NCI-H1694 (cell line): ENCODE data around the gene SOX11.
A peak's percentile ranks its signal among the peaks of the same experiment; 100 is the strongest.
"Not testable (repeated sequence)": the region's sequence is repeated elsewhere in the genome, so short reads cannot be mapped to it uniquely, and the experiment has no call there.

Experiments used
- DNase-seq: peaks from one replicate; lab custom pipeline; 2025; lab: John Stamatoyannopoulos, UW

The SOX11 gene

DNA sequence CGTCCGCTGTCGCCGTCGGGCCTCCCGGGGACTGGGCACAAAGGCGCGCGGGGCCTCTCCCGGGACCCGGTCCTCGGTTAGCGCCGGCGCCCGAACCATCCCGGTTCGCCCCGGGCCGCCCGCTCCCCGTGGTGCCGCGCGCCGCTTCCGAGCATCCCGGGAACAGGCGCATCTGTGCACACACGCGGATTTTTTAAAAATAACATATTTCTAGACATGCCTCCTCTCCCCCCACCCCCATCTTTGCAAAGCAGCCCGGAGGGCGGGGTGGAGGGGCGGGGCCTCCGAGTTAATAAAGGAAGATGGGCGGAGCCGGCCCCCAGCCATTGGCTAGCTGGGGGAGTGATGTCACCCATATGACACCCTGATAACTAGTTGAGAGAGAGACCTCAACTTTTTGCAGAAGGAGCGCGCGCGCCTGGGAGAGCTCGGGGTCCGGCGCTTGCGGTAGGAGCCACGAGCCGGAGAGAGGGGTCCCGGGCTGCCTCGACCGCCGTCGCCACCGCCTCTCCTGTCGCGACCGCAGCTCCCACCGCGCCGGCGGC, at the start of gene SOX11:
Gene SOX11, plus strand, starts transcription at position 400 of the 545 bp plus-strand sequence. CDS start 338 bp downstream, outside the sequence.
- DNase-seq: peak; percentile 99

DNA sequence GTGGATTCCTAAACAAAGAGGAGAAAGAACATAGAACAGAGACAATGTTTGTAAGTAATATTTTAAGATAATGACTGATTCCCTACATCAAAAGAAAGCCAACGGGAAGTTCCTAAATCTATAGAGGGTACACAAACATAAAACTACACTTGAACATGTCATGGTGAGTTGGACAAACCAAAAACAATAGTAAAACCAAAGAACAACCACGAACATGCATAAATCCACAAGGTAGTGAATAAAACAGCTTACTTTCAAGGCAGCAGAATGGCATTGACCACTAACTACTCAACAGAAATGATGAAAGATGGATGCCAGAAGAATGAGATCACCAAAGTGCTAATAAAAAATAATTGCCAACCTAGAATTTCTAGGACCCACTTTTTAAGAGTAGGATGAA, 39.5 kb upstream of the SOX11 start:
- DNase-seq: not testable (repeated sequence)

DNA sequence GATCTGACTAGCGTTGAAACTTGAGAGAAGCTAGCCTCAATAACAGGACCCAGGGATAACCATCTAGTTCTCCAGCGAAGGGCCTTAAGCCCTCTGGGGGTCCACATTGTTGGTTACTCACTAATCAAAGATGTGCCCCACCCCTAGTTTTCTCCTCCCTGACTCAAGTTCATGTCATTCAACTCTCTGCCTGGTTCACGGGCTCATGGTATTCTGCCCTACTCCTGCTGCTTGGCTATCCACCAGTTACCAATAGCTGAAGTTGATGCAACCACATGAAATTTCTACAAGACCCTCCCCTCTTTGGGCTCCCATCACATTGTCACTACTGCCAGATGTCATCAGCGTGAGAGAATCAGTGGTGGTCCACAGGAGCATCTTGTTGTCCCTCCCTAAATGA, 38.4 kb upstream of the SOX11 start:
- DNase-seq: not testable (repeated sequence)

DNA sequence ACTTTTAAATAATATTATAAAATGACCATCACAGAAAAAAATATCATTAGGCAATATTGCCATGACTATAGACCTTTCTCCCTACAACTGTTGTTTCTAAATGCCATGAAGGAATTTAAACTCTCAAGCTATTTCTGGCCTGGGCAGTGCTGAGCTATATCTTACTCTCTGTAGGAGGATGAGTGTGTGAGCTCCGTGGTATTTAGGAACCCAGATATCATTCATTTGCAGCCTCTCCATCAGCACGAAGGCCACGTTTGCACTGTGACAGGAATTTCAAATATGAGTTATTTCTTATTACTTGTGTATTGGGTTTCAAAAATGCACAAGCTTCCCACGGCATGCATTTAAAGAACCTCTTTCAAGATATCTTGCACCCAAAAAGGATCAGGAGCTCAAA, 35.0 kb upstream of the SOX11 start:
- DNase-seq: no peak

GRCh38 chr2:5660591-5660990, 31.6 kb upstream of the SOX11 start:
- no peak for DNase-seq

DNA sequence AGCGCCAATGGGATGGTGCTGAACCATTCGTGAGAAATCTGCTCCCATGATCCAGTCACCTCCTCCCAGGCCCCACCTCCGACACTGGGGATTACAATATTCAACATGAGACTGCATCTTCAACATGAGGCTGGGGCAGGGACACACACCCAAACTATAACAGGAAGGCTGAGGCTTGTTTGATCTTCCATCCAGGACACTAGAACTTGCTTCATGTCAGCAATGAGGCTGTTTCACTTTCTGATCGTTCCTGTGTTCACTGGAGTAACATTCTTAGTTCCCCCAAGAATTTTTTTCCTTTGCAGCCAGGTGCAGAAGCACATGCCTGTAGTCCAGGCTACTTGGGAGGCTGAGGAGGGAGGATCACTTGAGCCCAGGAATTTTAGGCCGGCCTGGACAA, 30.8 kb upstream of the SOX11 start:
- DNase-seq: no peak

DNA sequence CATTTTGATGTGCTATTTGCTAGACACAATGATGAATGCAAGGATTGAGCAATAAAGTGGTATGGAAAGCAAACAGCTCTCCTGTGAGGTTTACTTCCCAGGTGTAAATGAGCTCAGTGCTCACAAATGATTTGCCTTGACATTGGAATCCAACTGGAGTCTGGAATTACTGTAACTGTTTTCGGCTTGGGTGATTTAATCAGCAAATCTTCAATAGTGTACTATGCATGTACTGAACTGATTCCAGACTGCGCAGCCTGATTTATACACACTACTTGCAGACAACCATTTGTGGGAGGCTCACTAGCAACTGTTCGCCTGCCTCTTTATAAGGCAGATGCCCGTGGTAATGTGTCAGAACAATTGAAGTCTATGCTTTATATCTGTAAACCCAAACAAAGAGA, 27.9 kb upstream of the SOX11 start:
- DNase-seq: no peak

DNA sequence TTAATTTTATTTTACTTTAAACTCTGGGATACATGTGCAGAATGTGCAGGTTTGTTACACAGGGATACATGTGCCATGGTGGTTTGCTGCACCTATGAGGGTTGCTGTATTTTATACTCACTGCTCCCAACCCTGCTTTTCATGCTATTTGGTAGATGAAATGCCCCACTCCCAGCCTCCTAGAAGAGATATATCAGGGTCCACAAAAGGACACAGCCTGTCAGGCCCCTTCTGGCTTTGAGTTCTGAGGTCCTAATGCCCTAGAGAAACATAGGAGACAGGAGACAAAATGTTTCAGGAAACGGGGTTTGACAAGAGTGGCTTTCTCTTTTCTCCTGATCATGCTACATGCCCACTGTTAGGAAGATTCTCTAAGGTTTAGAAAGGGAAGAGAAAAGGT, 27.1 kb upstream of the SOX11 start:
- DNase-seq: no peak

GRCh38 chr2:5666798-5667197, 25.4 kb upstream of the SOX11 start:
- DNase-seq: no peak

- not testable (repeated sequence) for DNase-seq
These were observed 24.5 kb upstream of the SOX11 start for GRCh38 chr2:5667655-5668054.

DNA sequence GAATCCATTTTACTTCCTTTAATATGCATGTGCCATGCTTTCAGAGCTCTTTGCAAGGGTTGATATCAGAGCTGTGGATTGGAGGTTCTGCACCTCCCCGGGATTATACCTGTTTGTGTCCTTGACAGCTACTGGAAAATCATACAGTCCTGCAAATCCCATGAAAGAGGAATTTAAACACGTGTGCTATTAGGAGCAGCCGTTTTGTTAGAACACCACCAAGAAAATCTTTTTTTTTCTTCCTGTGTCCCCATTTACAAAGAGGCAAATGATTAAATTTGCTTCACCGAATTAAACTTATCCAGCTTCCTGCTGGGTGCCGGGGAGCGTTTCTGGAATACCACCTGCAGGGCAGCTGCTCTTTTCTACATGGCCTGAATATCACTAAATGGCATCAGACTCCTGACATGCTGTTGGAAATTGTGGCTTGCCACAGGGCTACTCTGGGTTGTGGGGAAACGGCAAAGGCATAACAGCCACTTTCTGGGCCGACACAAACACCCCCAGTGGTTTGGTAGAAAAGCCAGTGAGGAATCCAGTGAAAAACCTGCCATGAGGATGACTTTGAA, 23.4 kb upstream of the SOX11 start:
- no peak for DNase-seq

GRCh38 chr2:5672749-5673144, 19.4 kb upstream of the SOX11 start:
- no peak for DNase-seq

DNA sequence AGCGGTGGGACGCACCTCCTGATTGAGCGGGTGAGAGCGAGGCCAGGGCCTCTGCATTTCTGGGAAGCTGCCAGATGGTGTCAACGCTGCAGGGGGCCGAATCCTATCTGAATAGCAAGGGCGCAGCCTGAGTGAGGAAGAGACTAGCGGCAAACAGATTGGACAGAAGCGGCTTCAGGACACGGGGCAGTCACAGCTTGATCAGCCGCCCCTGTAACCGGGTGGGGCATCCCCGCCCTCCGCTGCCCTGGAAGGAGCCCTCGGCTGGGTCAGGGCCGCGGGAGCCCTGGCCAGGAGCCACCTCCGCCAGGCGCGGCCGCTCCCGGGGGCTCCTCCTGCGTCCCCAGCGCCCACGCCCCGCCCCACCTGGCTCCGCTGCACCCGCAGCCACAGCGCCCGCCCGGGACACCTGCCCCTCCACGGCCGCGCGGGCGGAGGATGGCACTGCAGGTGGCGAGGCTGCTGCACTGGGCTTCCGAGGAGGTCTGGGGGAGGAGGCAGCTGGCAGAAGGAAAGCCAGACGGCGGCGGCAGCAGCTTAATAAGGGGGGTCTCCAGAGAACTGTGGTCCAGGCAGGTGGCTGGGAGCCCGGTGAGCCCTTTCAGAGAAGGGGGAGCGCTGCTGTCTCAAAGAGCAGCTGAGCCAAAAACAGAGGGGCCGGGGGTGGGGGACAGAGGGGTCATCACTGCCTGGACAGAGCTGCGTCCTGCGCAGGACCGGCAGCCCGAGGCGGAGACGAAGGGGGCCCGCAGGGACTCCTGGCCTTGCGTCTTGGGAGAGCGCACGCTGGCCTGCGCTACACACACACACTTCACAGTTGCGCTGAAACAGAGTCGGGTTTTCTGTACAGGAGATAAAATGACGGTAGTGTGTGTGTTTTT, 18.8 kb upstream of the SOX11 start:
- no peak for DNase-seq

- no peak for DNase-seq
These were observed 18.2 kb upstream of the SOX11 start for GRCh38 chr2:5674026-5674340.

DNA sequence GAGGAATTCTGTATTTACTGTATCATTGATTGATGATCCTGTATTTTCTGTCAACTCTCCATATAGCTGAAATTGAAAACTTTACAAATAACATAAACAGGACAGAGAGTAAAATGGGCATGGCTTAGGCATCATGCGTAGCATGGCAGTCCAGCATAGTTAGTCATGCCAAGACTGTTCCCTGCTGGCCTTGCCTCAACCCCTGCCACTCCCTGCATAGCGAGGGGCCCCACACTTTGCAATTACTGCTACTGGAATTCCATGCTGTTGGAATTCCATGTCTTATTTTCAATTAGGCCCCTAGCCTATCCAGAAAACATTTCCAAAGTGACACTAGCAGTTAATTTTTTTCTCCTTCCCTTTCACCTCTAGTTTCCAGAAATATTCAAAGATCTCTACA, 15.1 kb upstream of the SOX11 start:
- DNase-seq: no peak

DNA sequence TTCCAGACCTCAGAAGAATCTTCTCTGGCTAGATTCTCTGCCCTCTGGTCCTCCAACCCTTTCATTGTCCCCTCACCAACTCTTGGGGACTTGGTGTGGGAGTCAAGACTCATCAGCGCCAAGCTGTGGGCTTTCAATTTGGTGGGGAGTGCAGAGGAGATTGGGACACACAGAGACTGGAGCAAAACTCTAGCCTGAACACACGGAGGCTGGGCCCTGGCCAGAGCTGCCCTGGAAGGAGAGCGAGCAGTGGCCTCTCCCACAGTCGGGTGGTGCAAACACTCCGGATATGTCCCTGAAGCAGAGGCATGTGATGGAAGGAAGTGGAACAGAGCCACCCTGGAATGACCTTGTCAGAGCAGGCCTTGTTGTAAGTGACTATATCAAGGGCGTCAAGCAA, 8.7 kb upstream of the SOX11 start:
- no peak for DNase-seq

- DNase-seq: no peak
These were observed 7.0 kb upstream of the SOX11 start for GRCh38 chr2:5685225-5685624.

DNA sequence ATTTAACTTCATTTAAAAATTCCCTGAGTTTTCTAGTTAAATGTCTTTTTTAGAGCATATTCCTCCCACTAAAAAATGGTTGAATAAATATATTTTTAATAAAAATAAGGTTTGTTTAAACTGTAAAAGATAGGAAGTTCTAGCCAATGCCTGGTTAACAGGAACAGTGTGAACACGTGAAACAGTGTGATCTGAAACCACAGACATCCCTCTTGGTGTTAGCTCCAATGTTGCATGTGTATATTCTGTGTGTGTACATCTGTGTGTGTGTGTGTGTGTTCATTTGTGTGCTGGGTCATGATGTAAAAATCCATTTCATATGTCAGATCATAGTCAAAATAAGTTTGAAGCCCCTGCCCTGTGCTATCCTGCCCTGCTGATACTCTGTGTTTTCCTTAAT, 6.1 kb upstream of the SOX11 start:
- no peak for DNase-seq

GRCh38 chr2:5686536-5686935, 5.6 kb upstream of the SOX11 start:
- DNase-seq: no peak

DNA sequence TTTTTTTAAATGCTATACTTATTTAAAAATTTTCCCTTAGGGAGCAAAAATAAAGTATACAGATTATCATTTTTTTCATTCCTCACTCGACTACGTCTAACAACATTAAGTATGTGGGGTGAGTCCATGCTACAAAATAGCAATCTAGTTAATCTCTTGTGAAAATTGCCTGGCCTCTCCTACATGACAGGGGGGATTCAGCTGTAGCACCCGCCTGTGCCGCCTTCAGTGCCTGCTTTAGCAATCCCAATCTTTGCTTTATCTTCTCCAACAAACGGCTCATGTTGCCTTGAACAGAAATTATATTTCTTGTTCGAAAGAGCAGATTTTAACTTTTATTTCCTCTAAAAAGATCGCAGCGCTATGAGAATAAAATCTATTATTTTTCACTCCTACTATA, 2.4 kb upstream of the SOX11 start:
- DNase-seq: no peak

GRCh38 chr2:5690286-5690685, 1.9 kb upstream of the SOX11 start:
- no peak for DNase-seq

DNA sequence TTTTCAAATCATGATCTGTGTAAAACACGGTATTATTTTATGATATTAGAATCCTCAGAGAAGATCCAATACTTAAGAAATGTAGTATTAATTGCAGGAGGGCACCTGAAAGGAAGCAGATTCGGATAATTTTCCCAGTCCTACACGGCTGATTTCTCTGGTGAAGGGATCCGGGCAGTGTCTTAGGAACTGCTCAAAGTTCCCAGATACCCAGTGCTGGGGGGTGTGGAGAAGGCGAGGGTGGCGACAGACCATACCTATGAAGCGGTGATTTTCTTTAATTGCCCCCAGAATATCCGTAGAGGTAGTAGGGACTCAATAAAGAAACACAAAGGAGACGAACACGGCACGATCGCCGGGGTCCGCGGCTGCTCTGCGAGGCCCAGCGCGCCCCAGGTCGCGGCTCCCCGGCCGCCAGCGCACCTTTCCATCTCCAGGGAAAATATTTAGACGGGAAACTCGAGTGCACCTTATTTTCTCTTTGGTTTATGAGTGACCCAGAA, 1.4 kb upstream of the SOX11 start:
- peak; percentile 59 for DNase-seq

DNA sequence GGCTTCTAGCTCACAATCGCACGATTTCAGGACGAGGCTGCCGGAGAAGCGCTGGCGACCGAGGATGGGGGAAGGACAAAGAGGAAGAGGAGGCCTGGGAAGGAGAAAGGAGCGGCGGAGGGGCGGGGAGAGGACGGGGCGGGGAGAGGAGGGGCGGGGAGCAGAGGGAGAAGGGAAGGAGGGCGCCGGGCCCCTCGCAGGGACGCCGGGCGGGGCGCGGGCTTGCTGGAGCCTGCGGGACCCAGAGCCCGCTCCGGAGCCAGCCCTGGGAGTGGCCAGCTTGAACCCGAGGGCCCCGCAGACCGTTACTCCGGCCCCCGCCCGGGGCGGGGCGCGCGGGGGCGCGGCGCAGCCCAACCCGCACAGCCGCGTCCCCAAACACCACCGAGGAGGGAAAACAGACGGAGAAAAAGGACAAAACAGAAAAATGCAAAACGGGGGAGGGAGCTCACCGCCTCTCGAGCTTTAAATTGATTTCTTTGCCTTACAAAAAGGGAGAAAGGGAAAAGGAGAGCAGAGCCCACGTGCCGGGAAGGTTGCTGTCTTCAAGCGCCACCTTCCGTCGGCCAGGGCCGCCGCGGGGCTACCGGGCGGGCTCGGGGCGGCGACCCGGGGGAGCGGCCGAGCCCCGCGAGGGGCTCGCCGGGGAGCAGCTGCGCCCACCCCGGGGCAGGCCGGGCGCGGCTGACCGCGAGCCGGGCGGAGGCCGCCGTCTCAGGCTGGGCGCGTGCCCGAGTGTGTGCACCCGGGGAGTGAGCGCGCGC, 781 bp upstream of the SOX11 start:
- DNase-seq: peak; percentile 82
